GM23338 (cell line): Measurements from ENCODE around the gene DENND6A. TPM values are rescaled to one million over a fixed set of nuclear protein-coding genes. Genes with fewer than 3 reads are reported as not detected.

Experiments
- ATAC-seq: fragments of 200-7000 bp; cut with Tn5 transposase; 3 replicates; pipeline ENCODE4 v1.9.1; 2020
- DNase-seq: peaks from one replicate; pipeline ENCODE4 v3.0.0-alpha.2; 2015; ENCODE audit warnings: low spot score
- H2AFZ ChIP-seq: fragments of 200-600 bp; sonication (generic); 2 replicates; pipeline ENCODE4 v1.8.0; 2016; ENCODE audit warnings: antibody characterized with exemption, mild to moderate bottlenecking, moderate library complexity
- H3F3A ChIP-seq: fragments of 200-600 bp; sonication (generic); replicated peaks from 2 replicates; pipeline ENCODE4 v1.8.0; 2017; ENCODE audit warnings: antibody characterized with exemption, mixed run types, low read depth
- H3K27ac ChIP-seq: fragments of 200-600 bp; sonication (generic); 2 replicates; pipeline ENCODE4 v1.6.1; 2016; ENCODE audit warnings: low read depth
- H3K27me3 ChIP-seq: fragments of 200-600 bp; sonication (generic); 2 replicates; pipeline ENCODE4 v1.8.0; 2016; ENCODE audit warnings: mild to moderate bottlenecking, mixed run types, moderate library complexity; ENCODE audit not compliant: insufficient read depth
- H3K36me3 ChIP-seq: fragments of 200-600 bp; sonication (generic); 2 replicates; pipeline ENCODE4 v1.8.0; 2016; ENCODE audit warnings: mild to moderate bottlenecking; ENCODE audit not compliant: insufficient read depth
- H3K4me1 ChIP-seq: fragments of 200-600 bp; sonication (generic); 2 replicates; pipeline ENCODE4 v1.8.0; 2016; ENCODE audit warnings: mild to moderate bottlenecking, moderate library complexity; ENCODE audit not compliant: insufficient read depth
- H3K4me2 ChIP-seq: fragments of 200-600 bp; sonication (generic); 2 replicates; pipeline ENCODE4 v1.7.1; 2017; ENCODE audit warnings: mixed run types
- H3K4me3 ChIP-seq: fragments of 200-600 bp; sonication (generic); 2 replicates; pipeline ENCODE4 v1.6.1; 2016; ENCODE audit warnings: mixed run types
- H3K79me2 ChIP-seq: fragments of 200-600 bp; sonication (generic); replicated peaks from 2 replicates; pipeline ENCODE4 v1.8.0; 2017; ENCODE audit warnings: mild to moderate bottlenecking; ENCODE audit not compliant: insufficient read depth
- H3K9me2 ChIP-seq: fragments of 200-600 bp; sonication (generic); 2 replicates; pipeline ENCODE4 v1.8.0; 2017; ENCODE audit not compliant: insufficient read depth
- H4K20me1 ChIP-seq: fragments of 200-600 bp; sonication (generic); replicated peaks from 2 replicates; pipeline ENCODE4 v1.8.0; 2017; ENCODE audit warnings: mild to moderate bottlenecking; ENCODE audit not compliant: insufficient read depth
- H3K27ac Mint-ChIP-seq: 2 replicates; pipeline ENCODE4 v1.8.0; 2020; ENCODE audit warnings: inconsistent platforms, mild to moderate bottlenecking, moderate library complexity, mixed read lengths
- H3K27me3 Mint-ChIP-seq: 3 replicates; pipeline ENCODE4 v1.8.0; 2022; ENCODE audit warnings: low read depth, mild to moderate bottlenecking, moderate library complexity, mixed read lengths, inconsistent platforms; ENCODE audit not compliant: insufficient read depth, poor library complexity
- H3K36me3 Mint-ChIP-seq: 3 replicates; pipeline ENCODE4 v1.8.0; 2021; ENCODE audit warnings: low read depth, mild to moderate bottlenecking, inconsistent platforms, moderate library complexity, mixed read lengths
- H3K4me1 Mint-ChIP-seq: 3 replicates; pipeline ENCODE4 v1.8.0; 2020; ENCODE audit warnings: mild to moderate bottlenecking, inconsistent platforms, mixed read lengths
- H3K4me3 Mint-ChIP-seq: 3 replicates; pipeline ENCODE4 v1.8.0; 2021; ENCODE audit warnings: moderate library complexity, mild to moderate bottlenecking, inconsistent platforms, mixed read lengths
- H3K9me3 Mint-ChIP-seq: 3 replicates; pipeline ENCODE4 v1.8.0; 2020; ENCODE audit warnings: moderate library complexity, mild to moderate bottlenecking, inconsistent platforms, mixed read lengths
- CREB1 ChIP-seq: fragments of 250-450 bp; sonication (Bioruptor Pico); IDR thresholded peaks from 2 replicates; pipeline ENCODE4 v1.5.0; 2020; ENCODE audit warnings: low read depth, mild to moderate bottlenecking, moderate library complexity
- CTCF ChIP-seq, 2 experiments: fragments of 200-600 bp in 1 of 2; sonication (generic) in 1 of 2; conservative IDR thresholded peaks; 2 replicates each; pipeline versions ENCODE4 v1.5.1 to v1.6.1; 2016 to 2017; ENCODE audit warnings: antibody characterized with exemption in 2 of 2, low read depth in 2 of 2, mild to moderate bottlenecking in 2 of 2, moderate library complexity in 1 of 2
- ETS1 ChIP-seq: IDR thresholded peaks from 2 replicates; pipeline ENCODE4 v1.6.1; 2016; ENCODE audit warnings: antibody characterized with exemption
- EZH2 ChIP-seq: fragments of 200-600 bp; sonication (generic); IDR thresholded peaks from one replicate; pipeline ENCODE4 v1.8.0; 2017; ENCODE audit warnings: antibody characterized with exemption, mild to moderate bottlenecking, low read depth; ENCODE audit not compliant: unreplicated experiment
- EZH2phosphoT487 ChIP-seq: fragments of 200-600 bp; sonication (generic); IDR thresholded peaks from one replicate; pipeline ENCODE4 v1.8.1; 2018; ENCODE audit warnings: antibody characterized with exemption; ENCODE audit not compliant: unreplicated experiment
- JUNB ChIP-seq: IDR thresholded peaks from one replicate; pipeline ENCODE4 v1.6.1; 2016; ENCODE audit warnings: antibody characterized with exemption; ENCODE audit not compliant: unreplicated experiment
- NANOG ChIP-seq: IDR thresholded peaks from 2 replicates; pipeline ENCODE4 v1.6.1; 2016; ENCODE audit warnings: antibody characterized with exemption, borderline replicate concordance
- POLR2AphosphoS5 ChIP-seq: IDR thresholded peaks from 2 replicates; pipeline ENCODE4 v1.6.1; 2016; ENCODE audit warnings: antibody characterized with exemption, low read depth
- REST ChIP-seq: IDR thresholded peaks from one replicate; pipeline ENCODE4 v1.6.1; 2018; ENCODE audit warnings: antibody characterized with exemption; ENCODE audit not compliant: unreplicated experiment
- STAT1 ChIP-seq: IDR thresholded peaks from one replicate; pipeline ENCODE4 v1.6.1; 2016; ENCODE audit warnings: antibody characterized with exemption; ENCODE audit not compliant: unreplicated experiment
- ZNF114 ChIP-seq: fragments of 250-450 bp; sonication (Bioruptor Pico); IDR thresholded peaks from 2 replicates; pipeline ENCODE4 v1.5.0; 2020; ENCODE audit warnings: mild to moderate bottlenecking, moderate library complexity
- ZNF331 ChIP-seq: fragments of 250-450 bp; sonication (Bioruptor Pico); IDR thresholded peaks from 2 replicates; pipeline ENCODE4 v1.5.0; 2020; ENCODE audit warnings: low read depth, mild to moderate bottlenecking, moderate library complexity
- ZNF462 ChIP-seq: fragments of 250-450 bp; sonication (Bioruptor Pico); IDR thresholded peaks from 2 replicates; pipeline ENCODE4 v1.5.0; 2020; ENCODE audit warnings: mild to moderate bottlenecking, moderate library complexity
- polyA plus RNA-seq: library from polyadenylated mRNA; unstranded; fragments of >200 nt; fragmentation: Nextera tagmentation; extraction: Ambion mirVana; gene quantifications from 2 replicates; pipeline ENCODE4 v1.2.1, GENCODE V29; 2016
- total RNA-seq: library from RNA; depleted of rRNA; stranded (reverse); fragments of >200 nt; shearing (Covaris generic); gene quantifications from 2 replicates; pipeline ENCODE4 v1.2.3, GENCODE V29; 2014

Gene DENND6A
- total and polyA plus RNA-seq, 2 experiments from 2014 or later, result 7.5 to 17.5 TPM

GRCh38 chr3:57700737-57701136 is 7.9 kb upstream of the DENND6A start:
- Histone ChIP-seq H2AFZ (no peak overlapping the region), H3K27ac (no peak overlapping the region), H3F3A (no peaks in the 10 kb centered on the region), H3K27me3 (no peaks in the 10 kb centered on the region), H3K4me2 (no peak overlapping the region), H3K36me3 (no peaks in the 10 kb centered on the region), H4K20me1 (no peaks in the 10 kb centered on the region), H3K79me2 (no peaks in the 10 kb centered on the region), H3K4me1 (no peaks in the 10 kb centered on the region), H3K4me3 (no peak overlapping the region), H3K9me2 (no peaks in the 10 kb centered on the region)
- ATAC-seq (no peak), DNase-seq (no peak)
- TF ChIP-seq JUNB (no peak), CTCF (conservative IDR thresholded peaks at IDR 0.05; ENCODE audit: low read depth in 2 of 2) (no peak), ZNF462 (CRISPR knock-in tag) (no peak), ZNF331 (CRISPR knock-in tag) (no peak), POLR2AphosphoS5 (no peak), EZH2 (no peak), EZH2phosphoT487 (no peak), ZNF114 (CRISPR knock-in tag) (no peak), NANOG (no peak), STAT1 (no peak), ETS1 (no peak), REST (no peak), CREB1 (no peak)
- Mint-ChIP-seq H3K9me3 (no peaks in the 10 kb centered on the region), H3K36me3 (no peaks in the 10 kb centered on the region), H3K4me3 (no peak overlapping the region), H3K27me3 (no peaks in the 10 kb centered on the region), H3K4me1 (no peaks in the 10 kb centered on the region), H3K27ac (no peak overlapping the region)
